GM19025 (cell line): Measurements from ENCODE around the gene CLCF1.
A peak's percentile ranks its signal among the peaks of the same experiment; 100 is the strongest.

Experiments used
- ATAC-seq: cut with Tn5 transposase; IDR thresholded peaks from one replicate; pipeline ENCODE4 v1.9.1; 2021; ENCODE audit warnings: mild to moderate bottlenecking, low read depth, moderate library complexity; ENCODE audit not compliant: unreplicated experiment

Gene CLCF1

GRCh38 chr11:67364169-67364568, 9.2 kb downstream of the CLCF1 start:
- no peak for ATAC-seq

DNA sequence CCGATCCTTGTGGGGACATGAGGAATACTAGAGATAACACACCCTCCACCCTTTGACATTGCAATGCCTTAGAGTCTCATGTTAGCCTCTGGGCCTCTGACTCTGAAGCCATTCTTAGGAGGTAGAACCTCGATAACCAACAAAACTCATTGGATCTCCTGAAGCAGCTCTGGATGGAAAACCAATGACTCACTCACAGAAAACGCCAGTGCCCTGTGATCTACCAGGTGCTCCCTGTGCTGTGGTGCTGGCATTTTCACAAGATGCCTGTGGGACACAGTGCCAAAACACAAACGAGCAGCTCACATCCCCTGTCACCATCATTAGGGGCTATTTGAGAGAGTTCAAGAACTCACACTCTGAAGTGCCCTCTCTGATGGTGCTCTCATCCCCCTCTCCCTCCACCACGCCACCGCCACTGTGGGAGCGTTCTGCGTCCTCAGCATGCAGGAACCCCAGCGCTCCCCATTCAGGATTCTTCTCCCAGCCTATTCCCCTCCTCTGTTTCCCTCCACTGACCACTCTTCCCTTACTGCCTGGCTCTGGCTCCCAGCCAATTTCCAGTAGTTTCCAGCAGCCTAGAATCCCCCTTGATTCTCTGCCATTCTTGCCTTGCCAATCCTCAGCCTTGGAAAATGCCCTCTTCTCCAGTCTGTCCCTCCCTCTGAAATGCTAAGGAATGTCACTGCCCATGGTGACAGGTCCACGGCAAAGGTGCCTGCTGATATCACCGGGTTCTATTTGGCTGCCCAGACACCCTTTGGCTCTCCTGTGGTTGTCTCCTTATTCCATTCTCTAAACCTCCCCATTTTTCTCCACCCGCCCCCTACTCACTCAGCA, 15.3 kb downstream of the CLCF1 start:
- no peak for ATAC-seq

DNA sequence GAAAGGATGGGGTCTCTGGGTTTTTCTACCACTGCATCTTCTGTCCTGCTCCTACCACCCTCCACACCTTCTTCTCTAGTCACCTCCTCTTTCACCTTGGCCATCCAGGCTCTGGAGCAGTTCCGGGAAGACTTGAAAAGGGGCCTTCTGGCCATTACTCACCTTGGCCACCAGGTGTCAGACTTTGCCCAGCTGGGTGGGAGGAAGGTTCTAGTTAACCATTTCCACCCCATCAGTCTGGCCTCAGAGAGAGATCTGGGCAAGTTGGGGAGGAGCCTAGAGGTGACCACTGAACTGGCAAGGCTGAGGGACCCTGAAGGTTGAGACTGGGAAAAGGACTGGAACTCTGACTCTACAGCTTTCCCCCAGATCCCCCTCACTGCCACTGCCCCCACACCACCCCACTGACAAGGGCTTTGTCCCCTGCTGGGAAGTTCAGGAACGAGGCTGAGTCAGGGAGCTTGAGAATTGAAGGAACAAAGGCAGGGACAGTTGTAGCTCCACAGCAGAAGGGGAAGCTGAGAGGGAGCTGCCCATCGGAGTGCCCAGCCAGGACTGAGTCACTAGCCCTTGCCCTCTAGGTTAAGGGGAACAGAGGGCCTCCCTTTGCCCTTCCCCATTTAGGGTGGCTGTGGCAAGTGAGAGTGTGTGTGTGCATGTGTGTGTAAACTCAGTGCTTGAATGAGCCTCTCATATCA, 16.4 kb downstream of the CLCF1 start:
- no peak for ATAC-seq

- ATAC-seq: no peak
Measured at GRCh38 chr11:67356387-67356863, 17.0 kb downstream of the CLCF1 start.

GRCh38 chr11:67355794-67356386, 17.5 kb downstream of the CLCF1 start:
- no peak for ATAC-seq

DNA sequence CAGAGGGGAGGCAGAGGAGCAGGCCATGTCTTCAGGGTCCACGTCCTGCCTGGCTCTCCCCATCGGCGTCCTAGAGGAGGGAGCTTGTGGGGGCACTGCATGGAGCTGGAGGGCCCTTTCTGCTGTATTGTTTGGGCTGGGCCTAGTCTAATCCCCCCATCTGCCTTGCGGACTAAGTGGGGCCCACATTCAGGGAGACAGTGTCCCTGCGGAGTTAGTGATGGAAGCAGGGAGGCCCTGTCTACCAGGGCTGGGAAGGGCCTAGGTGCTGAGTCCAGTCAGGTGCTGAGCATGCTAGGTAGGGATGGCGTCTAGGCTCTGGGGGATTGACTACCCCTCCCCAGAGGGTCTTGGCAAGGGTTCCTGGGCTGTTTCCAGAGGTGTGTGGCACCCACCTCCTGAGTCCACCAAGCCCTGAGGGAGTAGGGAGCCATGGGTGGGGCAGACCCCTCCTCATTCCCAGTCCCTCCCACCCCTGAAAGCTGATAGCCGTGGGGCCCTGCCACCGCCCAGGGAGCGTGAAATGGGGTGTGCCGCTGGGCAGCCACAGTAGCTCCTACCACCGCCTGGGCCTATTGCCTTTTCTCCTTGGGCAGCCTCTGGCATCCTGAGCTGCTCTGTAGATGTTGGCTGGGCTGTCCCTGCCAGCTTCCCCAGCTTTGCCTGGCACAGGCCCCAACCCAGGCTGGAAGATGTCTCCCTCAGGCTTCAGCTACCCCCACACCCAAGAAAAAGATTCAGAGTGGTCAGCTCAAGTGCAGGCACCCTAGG, 18.2 kb downstream of the CLCF1 start:
- ATAC-seq: no peak

DNA sequence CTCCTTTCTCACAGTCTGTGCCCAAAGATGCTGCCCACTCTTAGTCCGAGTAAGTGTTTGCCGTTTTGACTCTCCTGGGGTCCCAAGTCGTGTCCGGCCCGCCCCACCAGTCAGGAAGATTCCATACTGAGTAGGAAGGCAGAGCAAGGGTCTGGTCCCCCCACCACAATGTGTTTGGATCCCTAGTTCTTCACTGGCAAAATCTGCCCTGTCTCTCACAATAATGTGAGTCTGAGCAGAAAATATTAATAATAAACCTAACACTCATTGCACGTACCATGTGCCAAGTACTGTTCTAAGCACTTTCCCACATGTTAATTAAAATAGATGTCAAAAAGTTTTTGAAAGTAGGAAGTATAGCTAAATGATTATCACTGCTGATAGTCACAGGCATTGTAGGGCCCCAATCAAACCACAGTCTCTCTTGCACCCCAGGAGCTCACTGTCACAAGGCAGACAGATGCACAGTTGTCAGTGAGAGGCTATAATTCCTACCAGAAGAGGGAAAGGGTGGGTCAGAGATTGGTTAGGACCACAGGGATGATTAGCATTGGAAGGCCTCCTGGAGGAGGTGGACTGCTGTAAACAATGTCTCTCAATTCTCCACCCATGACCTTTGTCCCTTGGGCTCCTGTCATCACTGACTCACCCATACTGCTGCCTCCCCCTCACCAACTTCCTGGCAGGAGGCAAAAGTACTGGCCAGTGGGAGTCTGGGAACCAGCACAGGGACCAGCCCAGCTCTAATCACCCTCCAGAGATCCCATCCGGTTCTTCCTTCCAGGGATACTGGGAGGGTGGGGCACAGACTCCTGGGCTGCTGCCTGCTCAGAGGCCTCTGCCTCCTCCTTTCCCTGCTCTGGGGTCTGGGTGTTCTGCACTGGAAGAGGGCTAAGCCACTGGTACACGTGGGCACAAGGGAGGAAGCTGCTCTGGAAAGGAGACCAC, 19.0 kb downstream of the CLCF1 start:
- ATAC-seq: no peak

DNA sequence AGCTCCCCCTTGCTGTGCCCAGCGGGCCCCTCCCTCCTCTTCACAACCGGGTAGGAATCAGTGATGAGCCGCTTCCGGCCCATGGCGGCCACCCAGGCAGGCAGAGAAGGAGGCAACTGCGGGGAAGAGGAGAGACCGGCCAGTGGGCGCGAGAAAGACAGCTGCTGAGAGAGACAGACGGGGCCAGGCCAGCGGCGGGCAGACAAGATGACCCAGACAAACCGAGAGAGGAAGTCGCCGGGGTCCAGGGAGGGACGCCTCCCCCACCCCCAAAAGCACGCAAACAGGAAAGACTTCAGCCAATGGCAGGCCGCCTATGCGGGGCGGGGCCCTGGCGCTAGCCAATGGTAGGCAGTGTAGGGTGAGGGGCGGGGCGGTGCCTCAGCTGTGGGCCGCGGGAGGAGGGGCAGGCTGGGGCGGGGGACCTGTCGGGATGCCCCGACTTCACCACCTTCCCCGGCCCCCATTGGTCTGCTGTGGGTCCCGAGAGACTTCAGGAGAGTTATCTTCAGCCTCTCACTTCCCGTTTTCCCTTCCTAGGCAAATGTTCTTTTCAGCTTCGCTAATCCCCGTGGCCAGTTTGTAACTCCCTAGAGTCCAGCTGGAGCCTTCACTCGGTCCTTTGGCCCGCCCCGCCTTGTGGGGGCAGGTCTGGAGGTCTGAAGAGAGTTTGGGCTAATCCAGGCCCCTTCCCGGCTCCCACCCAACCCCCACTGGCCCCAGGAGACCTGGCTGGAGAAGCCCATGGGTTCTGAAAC, 19.9 kb downstream of the CLCF1 start, which contains the start of gene POLD4:
Gene POLD4, minus strand, starts transcription at position 230 of the 758 bp plus-strand sequence. Its CDS starts 147 bp downstream, at position 83.
- peak; percentile 74 for ATAC-seq

GRCh38 chr11:67352546-67353316, 20.7 kb downstream of the CLCF1 start:
- peak; percentile 2 for ATAC-seq

DNA sequence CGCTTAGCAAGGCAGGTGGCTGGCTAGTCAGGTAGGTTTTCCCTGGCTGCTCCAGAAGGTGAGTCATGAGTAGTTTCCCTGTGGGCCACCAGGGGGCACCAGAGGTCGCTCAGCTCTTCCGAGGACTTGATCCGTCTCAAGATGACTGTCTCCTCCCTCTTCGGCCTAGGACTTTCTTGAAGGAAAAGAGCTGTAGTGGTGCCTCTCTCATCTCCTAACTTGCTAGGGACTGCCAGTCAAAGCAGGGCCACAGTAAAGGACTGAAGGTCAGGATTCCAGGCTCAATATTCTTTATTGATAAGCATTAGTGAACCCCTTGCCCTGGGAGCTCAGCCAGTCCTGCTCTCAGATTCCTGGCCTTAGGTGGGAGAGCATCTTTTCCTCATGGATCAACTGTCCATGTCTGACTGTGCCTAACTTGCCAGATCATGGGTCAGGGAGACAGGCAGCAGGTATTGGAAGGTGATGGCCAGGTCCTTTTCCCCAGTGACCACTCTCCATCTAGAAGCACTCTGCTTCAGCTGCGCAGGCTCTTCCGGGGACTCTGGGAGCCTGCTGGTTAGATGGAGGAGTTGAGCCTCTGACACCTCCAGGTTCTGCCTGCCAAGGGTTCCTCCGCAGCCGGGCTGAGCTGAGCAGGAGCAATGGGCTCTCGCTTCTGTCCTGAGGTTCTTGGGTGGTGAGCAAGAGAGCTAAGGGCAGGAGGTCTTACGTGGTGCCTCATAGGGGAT, 22.0 kb downstream of the CLCF1 start:
- ATAC-seq: no peak

DNA sequence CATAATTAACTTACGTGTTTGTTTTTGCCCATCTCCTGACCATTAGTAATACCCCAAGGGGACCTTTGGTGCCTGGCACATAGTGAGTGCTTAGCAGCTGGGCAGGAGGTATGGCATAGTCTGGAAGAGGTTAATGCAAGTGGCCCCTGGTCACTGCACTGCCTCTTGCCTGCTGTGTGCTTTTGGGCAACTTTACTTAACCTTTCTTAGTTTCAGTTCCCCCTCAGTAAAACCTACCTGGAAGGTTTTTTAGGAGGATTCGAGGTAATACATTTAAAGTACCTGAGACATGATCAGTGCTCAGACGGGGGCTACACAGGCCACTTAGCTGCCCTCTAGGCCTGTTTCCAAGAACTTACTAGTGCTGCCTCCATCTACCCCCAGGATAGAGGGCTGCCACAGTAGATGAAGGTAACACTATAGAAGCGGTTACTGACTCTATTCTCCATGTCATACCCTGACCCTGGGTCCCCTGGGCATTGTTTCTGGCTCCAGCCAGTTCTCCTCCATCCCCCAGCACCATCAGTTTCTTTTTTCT, 23.4 kb downstream of the CLCF1 start:
- ATAC-seq: no peak

GRCh38 chr11:67349457-67349856, 23.9 kb downstream of the CLCF1 start:
- ATAC-seq: no peak

DNA sequence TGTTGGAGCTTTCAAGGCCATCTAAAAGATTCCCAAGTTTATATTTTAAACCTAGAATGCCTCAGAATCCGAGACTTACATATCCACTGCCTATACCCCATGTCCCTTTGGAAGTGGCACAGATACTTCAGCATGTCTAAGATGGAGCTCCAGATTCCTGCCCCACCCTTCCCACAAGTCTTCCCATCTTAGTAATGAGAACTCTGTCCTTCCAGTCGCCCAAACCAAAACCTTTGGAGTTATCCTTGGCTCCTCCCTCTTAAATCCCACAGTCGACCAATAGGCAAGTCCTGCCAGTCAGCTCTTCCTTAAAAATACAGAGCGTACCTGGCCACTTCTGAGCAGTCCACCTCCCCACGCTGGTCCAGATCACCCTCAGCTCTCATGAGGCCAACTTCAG, 24.4 kb downstream of the CLCF1 start:
- ATAC-seq: no peak

- no peak for ATAC-seq
Measured at GRCh38 chr11:67347964-67348749, 25.2 kb downstream of the CLCF1 start.

GRCh38 chr11:67345920-67346819, 27.2 kb downstream of the CLCF1 start:
- no peak for ATAC-seq
